HepG2 (cell line): ENCODE data around the gene POLR3K. TPM values are rescaled to one million over a fixed set of nuclear protein-coding genes. Genes with fewer than 3 reads are reported as not detected.
A peak's percentile ranks its signal among the peaks of the same experiment; 100 is the strongest.

Source experiments
- ATAC-seq: fragments of 200-7000 bp; cut with Tn5 transposase; 3 replicates; pipeline ENCODE4 v1.9.1; 2020; ENCODE audit warnings: mild to moderate bottlenecking, moderate library complexity
- BruUV-seq: library from RNA; stranded (reverse); fragments of 400-500 nt; replicated peaks from 2 replicates; lab custom pipeline; 2021; lab: Mats Ljungman, UMichigan
- CTCF ChIA-PET: fragments of 300-600 bp; formaldehyde crosslinking; extraction: SDS; loops from one replicate; lab custom pipeline; 2021; ENCODE audit warnings: low total read pairs, inconsistent platforms, low intra/inter-chr PET ratio; lab: Yijun Ruan, JAX
- POLR2A ChIA-PET: fragments of 350-600 bp; sonication (Branson Sonifier 250); formaldehyde crosslinking; loops from one replicate; lab custom pipeline; 2020; ENCODE audit warnings: antibody characterized with exemption, inconsistent platforms; lab: Yijun Ruan, JAX
- DNase-seq: peaks from one replicate; pipeline ENCODE4 v3.0.0-alpha.2; 2015; ENCODE audit warnings: low spot score
- FAIRE-seq: peaks from 3 replicates; lab custom pipeline; 2011; peaks lifted over from hg19 to GRCh38; lab: Jason Lieb, UNC
- H2AFZ ChIP-seq: one replicate; pipeline ENCODE4 v1.6.1; 2011; ENCODE audit warnings: low read length, inconsistent platforms
- H3K27ac ChIP-seq: fragments of 300-600 bp; 3 replicates; pipeline ENCODE4 v1.8.0; 2011; ENCODE audit warnings: mixed run types, mild to moderate bottlenecking, mixed read lengths, low read length, inconsistent platforms; ENCODE audit not compliant: insufficient read depth; ENCODE audit errors: extremely low read length
- H3K27me3 ChIP-seq, 2 experiments: fragments of 200-600 bp in 1 of 2; 2 replicates in 1 of 2; 3 replicates in 1 of 2; pipeline versions ENCODE4 v1.6.0 to v1.8.0; 2011; ENCODE audit warnings: low read length in 2 of 2, mild to moderate bottlenecking in 2 of 2, moderate library complexity in 2 of 2, inconsistent platforms in 1 of 2; ENCODE audit not compliant: insufficient read depth in 2 of 2, control insufficient read depth in 1 of 2
- H3K36me3 ChIP-seq, 2 experiments: fragments of 200-600 bp in 1 of 2; replicated peaks in 1 of 2; 2 replicates in 1 of 2; 3 replicates in 1 of 2; pipeline versions ENCODE4 v1.5.1 to v1.8.0; 2011; ENCODE audit warnings: low read length in 2 of 2, inconsistent platforms in 1 of 2; ENCODE audit not compliant: insufficient read depth in 2 of 2, control insufficient read depth in 1 of 2
- H3K4me1 ChIP-seq: 2 replicates; pipeline ENCODE4 v1.5.1; 2012; ENCODE audit warnings: low read length, inconsistent platforms; ENCODE audit not compliant: insufficient read depth
- H3K4me2 ChIP-seq: 2 replicates; pipeline ENCODE4 v1.6.0; 2011; ENCODE audit warnings: low read depth, low read length, inconsistent platforms
- H3K4me3 ChIP-seq, 3 experiments: fragments of 200-600 bp in 1 of 3; sonication (generic), shearing (Covaris generic) in 1 of 3; replicated peaks in 1 of 3; 2 replicates each; pipeline ENCODE4 v1.5.1; 2011 to 2016; ENCODE audit warnings: low read length in 3 of 3, inconsistent platforms in 2 of 3, low read depth in 2 of 3, mild to moderate bottlenecking in 2 of 3, control low read depth in 1 of 3, mixed read lengths in 1 of 3; ENCODE audit not compliant: insufficient read depth in 1 of 3
- H3K79me2 ChIP-seq: one replicate; pipeline ENCODE4 v1.6.1; 2011; ENCODE audit warnings: low read length, inconsistent platforms; ENCODE audit not compliant: insufficient read depth
- H3K9ac ChIP-seq: 2 replicates; pipeline ENCODE4 v1.6.0; 2011; ENCODE audit warnings: mild to moderate bottlenecking, low read depth, low read length, inconsistent platforms; ENCODE audit not compliant: insufficient read depth
- H3K9me3 ChIP-seq: 2 replicates; pipeline ENCODE4 v1.5.1; 2012; ENCODE audit warnings: mild to moderate bottlenecking, low read length
- H4K20me1 ChIP-seq: 2 replicates; pipeline ENCODE4 v1.6.0; 2011; ENCODE audit warnings: inconsistent platforms, mild to moderate bottlenecking, low read length, moderate library complexity; ENCODE audit not compliant: insufficient read depth
- KDM2A ChIP-seq: sonication (generic); formaldehyde crosslinking; IDR thresholded peaks from 2 replicates; pipeline ENCODE4 v1.4.0; 2020; ENCODE audit warnings: low read depth, missing genetic modification reagents, borderline replicate concordance
- ZFP62 ChIP-seq: sonication (generic); formaldehyde crosslinking; IDR thresholded peaks from 2 replicates; pipeline ENCODE4 v1.4.0; 2020; ENCODE audit warnings: missing genetic modification reagents
- ZNF263 ChIP-seq: sonication (generic); formaldehyde crosslinking; IDR thresholded peaks from 2 replicates; pipeline ENCODE4 v1.4.0; 2020; ENCODE audit warnings: missing genetic modification reagents
- ZNF468 ChIP-seq: sonication (generic); formaldehyde crosslinking; IDR thresholded peaks from 2 replicates; pipeline ENCODE4 v1.8.0; 2022; ENCODE audit warnings: mild to moderate bottlenecking, moderate library complexity, missing genetic modification reagents
- WGBS: methylation state at CpG from one replicate; pipeline ENCODE4 v1.1.6; 2017; ENCODE audit warnings: low lambda C conversion rate; 5-methylcytosine and 5-hydroxymethylcytosine counted together
- in situ Hi-C: cut with HindIII; loops from 2 replicates; pipeline ENCODE4 v1.10.0; 2017; ENCODE audit warnings: low pct_unique_long_range_greater_than_20kb; ENCODE audit not compliant: extremely low pct_ligation_motif_present
- intact Hi-C: fragments of 100-400 bp; cut with micrococcal nuclease; formaldehyde crosslinking; loops from one replicate; pipeline ENCODE4 v1.10.0; 2022; ENCODE audit not compliant: unreplicated experiment
- polyA plus RNA-seq, 8 experiments: library from polyadenylated mRNA; depleted of rRNA in 3 of 8; stranded (reverse) in 7 of 8; unstranded in 1 of 8; fragments of >200 nt; fragmentation: Illumina TruSeq in 4 of 8; extraction: Trizol in 4 of 8; gene quantifications; 2 replicates each; pipeline versions ENCODE4 v1.2.1 to v1.2.3, GENCODE V29; 2011 to 2016; ENCODE audit warnings: low read depth in 4 of 8, missing spikeins in 1 of 8, mixed read lengths in 1 of 8; ENCODE audit not compliant: insufficient read depth in 1 of 8
- total RNA-seq, 5 experiments: library from RNA; depleted of rRNA; stranded (reverse); fragments of >200 nt; fragmentation: Illumina TruSeq; extraction: Trizol; gene quantifications; 2 replicates each; pipeline ENCODE4 v1.2.3, GENCODE V29; 2016; ENCODE audit warnings: low read depth in 1 of 5

POLR3K gene
- total and polyA plus RNA-seq, 2 of the 13 experiments (the other 11 are each of a cell fraction or from before 2014, with no cell fraction given), result 14.8 to 18.8 TPM

DNA sequence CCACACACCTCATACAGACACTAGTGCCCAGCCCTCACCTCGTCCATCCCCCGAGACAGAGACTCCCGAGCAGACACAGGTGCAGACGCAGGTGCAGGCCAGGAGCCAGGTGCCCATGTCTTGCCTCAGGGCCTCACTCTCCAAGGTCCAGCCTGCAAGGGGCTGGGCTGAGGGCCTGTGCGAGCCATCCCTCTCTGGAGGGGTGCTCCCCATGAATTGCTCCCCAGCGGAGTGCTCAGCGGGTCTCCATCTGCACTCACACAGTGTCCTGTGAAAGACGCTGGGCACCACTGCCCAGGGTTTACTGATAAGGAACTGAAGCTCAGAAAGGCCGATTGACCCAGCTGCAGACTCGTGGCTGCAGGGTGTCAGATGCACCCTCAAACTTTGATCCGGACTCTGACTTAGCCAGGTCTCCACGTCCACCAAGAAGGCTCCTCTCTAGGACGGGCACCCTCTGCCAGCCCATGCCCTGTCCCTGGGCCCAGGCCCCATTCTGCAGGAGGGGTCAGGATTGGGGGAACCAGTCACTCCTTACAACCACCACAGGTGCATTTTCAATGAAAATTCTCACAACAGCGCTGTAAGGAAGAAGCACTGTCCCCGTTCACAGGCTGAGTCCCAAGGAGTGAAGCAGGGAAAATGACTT lies 16.9 kb downstream of the POLR3K start:
- CTCF ChIA-PET, result no interaction called here
- 89% methylated on average over 12 of the region's 15 CpGs for WGBS

DNA sequence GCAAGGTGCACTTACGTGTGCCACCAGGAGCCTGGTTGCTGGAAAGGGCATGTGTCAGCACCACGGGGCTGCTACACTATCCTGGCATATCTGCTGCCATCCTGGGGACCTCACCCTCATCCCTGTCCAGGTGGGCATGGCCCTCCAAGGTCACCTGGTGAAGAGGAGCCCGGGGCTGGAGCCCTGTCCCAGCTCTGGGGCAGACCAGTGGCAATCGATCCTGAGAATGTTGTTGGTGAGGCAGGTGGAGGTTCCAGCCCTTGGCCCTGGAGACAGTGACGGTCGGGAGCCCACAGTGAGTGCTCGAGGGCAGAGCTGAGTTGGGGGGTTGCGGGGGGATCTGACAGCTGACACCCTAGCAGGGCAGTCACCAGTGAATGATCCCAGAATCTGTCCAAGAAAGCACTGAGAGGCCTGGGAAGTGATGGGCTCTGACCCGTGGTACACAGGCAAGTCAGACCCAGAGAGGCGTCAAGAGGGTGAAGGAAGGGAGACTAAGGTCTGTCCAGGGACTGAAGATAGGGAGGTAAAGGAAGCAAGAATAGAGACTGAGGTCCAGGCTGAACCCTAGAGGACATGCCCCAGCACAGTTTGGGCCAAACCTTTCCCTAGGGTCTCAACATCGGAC lies 17.6 kb downstream of the POLR3K start:
- in situ Hi-C loops, result no loop called here
- POLR2A ChIA-PET, result no interaction called here
- H2AFZ ChIP-seq, result no peak overlapping the region
- no peak overlapping the region for H3K4me3 ChIP-seq
- H3K4me2 ChIP-seq, result peak overlapping the region; percentile 36; the same call in 1 of the 2 replicates
- no peak for TF ChIP-seq ZNF468 (CRISPR knock-in tag)
- 0 out of 2 replicates have a peak, but pooled peaks have one; percentile 0 for TF ChIP-seq KDM2A (CRISPR knock-in tag)
- TF ChIP-seq, all 625 proteins: peak for 1
- no peak for DNase-seq
- no peak for FAIRE-seq
- Histone ChIP-seq H3K27ac (no peak overlapping the region), H4K20me1 (no peaks in the 10 kb centered on the region), H3K27me3 (no peaks in the 10 kb centered on the region), H3K79me2 (no peaks in the 10 kb centered on the region), H3K36me3 (no peaks in the 10 kb centered on the region), H3K4me1 (peaks cover 13% of the 10 kb centered on the region), H3K9ac (no peak overlapping the region), H3K9me3 (no peaks in the 10 kb centered on the region)
- peak; percentile 8 for ATAC-seq
- WGBS, result 84% methylated on average over 9 of the region's 11 CpGs
- BruUV-seq, result no TSS peak
- intact Hi-C loops, result no loop called here
- CTCF ChIA-PET, result no interaction called here

More for the DNA sequence above, 16.9 kb downstream of the POLR3K start:
- Histone ChIP-seq H3K9ac (no peak overlapping the region), H3K9me3 (no peaks in the 10 kb centered on the region), H3K27ac (no peak overlapping the region), H3K4me3 (no peak overlapping the region), H3K27me3 (no peaks in the 10 kb centered on the region), H3K4me1 (peaks cover 13% of the 10 kb centered on the region), H3K79me2 (no peaks in the 10 kb centered on the region), H4K20me1 (no peaks in the 10 kb centered on the region), H2AFZ (no peak overlapping the region), H3K4me2 (no peak overlapping the region), H3K36me3 (no peaks in the 10 kb centered on the region)
- FAIRE-seq, result no peak
- no TSS peak for BruUV-seq
- POLR2A ChIA-PET, result no interaction called here
- DNase-seq, result no peak
- ATAC-seq, result no peak
- intact Hi-C loops, result no loop called here
- TF ChIP-seq ZFP62 (no peak), ZNF263 (CRISPR knock-in tag) (0 out of 2 replicates have a peak, but pooled peaks have one; percentile 37)
- in situ Hi-C loops, result no loop called here
